AG04449 (cell line): Measurements from ENCODE around the gene NPY2R.

Source experiments
- CTCF ChIA-PET: fragments of 350-600 bp; formaldehyde crosslinking; extraction: SDS; loops from one replicate; lab custom pipeline; 2021; ENCODE audit warnings: antibody characterized with exemption; lab: Yijun Ruan, JAX
- POLR2A ChIA-PET: fragments of 400-600, 350-600 bp; formaldehyde crosslinking; extraction: SDS; loops from one replicate; lab custom pipeline; 2020; ENCODE audit warnings: antibody characterized with exemption, inconsistent platforms; lab: Yijun Ruan, JAX
- DNase-seq: peaks from one replicate; pipeline ENCODE4 v3.0.0-alpha.2; 2010; ENCODE audit warnings: low read depth, low spot score
- H3K4me3 ChIP-seq: 2 replicates; pipeline ENCODE4 v1.5.1; 2011; ENCODE audit warnings: low read depth, mild to moderate bottlenecking, control low read depth, low read length
- TF ChIP-seq, protein P1 (sequence below): IDR thresholded peaks from one replicate; pipeline ENCODE4 v1.5.1; 2011; ENCODE audit warnings: mild to moderate bottlenecking, moderate library complexity, low read length, control low read depth, inconsistent platforms; ENCODE audit not compliant: insufficient read depth; ENCODE audit errors: missing control alignments

Gene NPY2R, protein sequence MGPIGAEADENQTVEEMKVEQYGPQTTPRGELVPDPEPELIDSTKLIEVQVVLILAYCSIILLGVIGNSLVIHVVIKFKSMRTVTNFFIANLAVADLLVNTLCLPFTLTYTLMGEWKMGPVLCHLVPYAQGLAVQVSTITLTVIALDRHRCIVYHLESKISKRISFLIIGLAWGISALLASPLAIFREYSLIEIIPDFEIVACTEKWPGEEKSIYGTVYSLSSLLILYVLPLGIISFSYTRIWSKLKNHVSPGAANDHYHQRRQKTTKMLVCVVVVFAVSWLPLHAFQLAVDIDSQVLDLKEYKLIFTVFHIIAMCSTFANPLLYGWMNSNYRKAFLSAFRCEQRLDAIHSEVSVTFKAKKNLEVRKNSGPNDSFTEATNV

DNA sequence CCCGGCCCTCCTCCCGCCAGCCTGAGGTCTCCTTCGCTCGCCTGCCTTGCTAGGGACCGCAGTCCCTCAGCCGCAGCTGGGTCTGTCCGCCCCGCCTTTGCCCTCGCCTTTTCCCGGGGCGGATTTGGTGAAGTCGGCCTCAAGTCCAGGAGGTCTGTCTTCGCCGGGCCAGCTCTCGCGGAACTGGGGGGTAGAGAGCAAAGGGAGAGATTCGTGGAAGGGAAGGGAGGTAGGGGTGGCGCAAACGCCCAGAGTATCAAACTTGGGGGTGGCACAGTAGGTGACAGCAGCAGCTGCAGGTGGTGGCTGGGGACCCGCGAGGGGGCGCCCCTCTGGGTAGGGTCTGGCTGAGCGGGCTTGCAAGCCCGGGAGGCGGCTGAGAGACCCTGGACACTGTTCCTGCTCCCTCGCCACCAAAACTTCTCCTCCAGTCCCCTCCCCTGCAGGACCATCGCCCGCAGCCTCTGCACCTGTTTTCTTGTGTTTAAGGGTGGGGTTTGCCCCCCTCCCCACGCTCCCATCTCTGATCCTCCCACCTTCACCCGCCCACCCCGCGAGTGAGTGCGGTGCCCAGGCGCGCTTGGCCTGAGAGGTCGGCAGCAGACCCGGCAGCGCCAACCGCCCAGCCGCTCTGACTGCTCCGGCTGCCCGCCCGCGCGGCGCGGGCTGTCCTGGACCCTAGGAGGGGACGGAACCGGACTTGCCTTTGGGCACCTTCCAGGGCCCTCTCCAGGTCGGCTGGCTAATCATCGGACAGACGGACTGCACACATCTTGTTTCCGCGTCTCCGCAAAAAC is at the start of gene NPY2R:
NPY2R (plus strand) TSS at position 379 of the 797 bp plus-strand sequence. CDS start 5,304 bp downstream, outside the sequence.
- ChIA-PET POLR2A (no interaction called here), CTCF (no interaction called here)
- no peak for DNase-seq
- no peak within 1 kb of the TSS for H3K4me3 ChIP-seq
- TF ChIP-seq, protein P1, sequence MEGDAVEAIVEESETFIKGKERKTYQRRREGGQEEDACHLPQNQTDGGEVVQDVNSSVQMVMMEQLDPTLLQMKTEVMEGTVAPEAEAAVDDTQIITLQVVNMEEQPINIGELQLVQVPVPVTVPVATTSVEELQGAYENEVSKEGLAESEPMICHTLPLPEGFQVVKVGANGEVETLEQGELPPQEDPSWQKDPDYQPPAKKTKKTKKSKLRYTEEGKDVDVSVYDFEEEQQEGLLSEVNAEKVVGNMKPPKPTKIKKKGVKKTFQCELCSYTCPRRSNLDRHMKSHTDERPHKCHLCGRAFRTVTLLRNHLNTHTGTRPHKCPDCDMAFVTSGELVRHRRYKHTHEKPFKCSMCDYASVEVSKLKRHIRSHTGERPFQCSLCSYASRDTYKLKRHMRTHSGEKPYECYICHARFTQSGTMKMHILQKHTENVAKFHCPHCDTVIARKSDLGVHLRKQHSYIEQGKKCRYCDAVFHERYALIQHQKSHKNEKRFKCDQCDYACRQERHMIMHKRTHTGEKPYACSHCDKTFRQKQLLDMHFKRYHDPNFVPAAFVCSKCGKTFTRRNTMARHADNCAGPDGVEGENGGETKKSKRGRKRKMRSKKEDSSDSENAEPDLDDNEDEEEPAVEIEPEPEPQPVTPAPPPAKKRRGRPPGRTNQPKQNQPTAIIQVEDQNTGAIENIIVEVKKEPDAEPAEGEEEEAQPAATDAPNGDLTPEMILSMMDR = no peak

DNA sequence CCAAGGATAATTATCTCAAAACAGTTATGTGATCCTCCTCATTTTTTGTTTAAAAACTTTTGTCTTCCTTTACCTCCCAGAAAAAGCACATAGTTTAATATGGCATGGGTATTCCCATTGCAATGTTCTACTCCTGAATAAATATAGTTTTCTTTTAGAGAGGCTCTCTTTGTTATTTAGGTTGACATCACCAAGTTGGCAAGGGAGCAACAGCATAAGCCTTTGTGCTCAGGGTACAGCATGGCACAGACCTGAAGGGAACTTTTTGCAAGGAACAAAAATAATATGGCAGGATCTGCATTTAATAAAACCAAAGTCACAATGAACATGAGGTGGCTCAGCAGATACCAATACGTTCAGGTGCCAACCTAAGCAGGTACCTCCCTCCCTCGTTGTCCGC is 47.1 kb upstream of the NPY2R start:
- DNase-seq = no peak
- ChIA-PET POLR2A (no interaction called here), CTCF (no interaction called here)
- TF ChIP-seq, protein P1 = no peak
- H3K4me3 ChIP-seq = no peak overlapping the region

DNA sequence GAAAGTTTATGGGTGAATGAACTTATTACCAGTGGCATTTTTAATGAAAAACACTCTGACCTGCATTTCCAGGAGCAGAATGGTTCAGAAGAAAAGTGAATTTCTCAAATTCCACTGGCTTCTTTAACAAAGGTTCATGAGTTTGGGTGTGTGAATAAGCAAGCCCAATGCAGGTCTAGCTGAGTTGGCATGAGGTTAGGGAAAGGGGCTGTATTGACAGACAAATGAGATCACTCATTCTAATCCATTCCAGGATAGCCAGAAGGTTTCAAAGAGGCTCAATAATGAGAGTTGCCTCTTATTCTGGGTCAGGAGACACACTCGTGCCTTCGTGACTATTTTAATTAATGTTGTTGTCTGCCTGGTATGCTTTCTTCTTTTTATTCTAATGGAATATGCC is 43.7 kb upstream of the NPY2R start:
- POLR2A ChIA-PET = no interaction called here
- TF ChIP-seq, protein P1 = no peak
- DNase-seq = no peak
- no peak overlapping the region for H3K4me3 ChIP-seq
- CTCF ChIA-PET = no interaction called here

DNA sequence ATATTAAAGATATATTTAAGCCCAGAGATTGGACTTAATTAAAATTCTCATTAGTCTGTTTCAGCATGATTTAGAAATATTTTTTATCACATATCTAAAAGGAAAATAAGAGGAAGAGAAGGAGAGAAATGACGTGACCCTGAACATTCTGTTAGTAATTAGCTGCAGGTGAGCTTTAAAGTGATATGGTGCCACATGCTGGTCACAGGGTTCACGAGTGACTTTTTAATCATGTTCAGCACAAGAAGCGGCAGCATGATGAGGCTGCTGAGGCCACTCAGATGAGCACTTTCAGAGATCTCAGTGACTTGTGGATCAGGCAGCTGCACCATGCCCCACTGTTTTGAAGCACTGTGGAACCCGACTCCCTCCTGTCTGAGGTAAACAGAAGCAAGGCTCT is 37.9 kb upstream of the NPY2R start:
- POLR2A ChIA-PET = no interaction called here
- TF ChIP-seq, protein P1 = no peak
- H3K4me3 ChIP-seq = no peak overlapping the region
- DNase-seq = no peak
- CTCF ChIA-PET = no interaction called here

DNA sequence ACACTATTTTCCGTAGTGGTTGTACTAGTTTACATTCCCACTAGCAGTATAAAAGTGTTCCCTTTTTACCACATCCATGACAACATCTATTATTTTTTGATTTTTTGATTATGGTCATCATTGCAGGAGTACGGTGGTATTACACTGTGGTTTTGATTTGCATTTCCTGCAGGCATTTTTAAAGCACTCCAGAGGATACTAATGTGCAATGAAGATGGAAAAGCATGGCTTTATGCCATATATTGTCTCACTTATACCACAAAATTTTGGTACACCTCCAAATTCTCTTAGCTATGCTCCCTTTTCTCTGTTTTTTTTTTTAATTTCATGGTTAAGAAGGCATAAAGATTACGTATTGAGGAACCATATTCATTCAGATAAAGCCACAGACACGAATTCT is 35.1 kb upstream of the NPY2R start:
- TF ChIP-seq, protein P1 = no peak
- DNase-seq = no peak
- ChIA-PET POLR2A (no interaction called here), CTCF (no interaction called here)
- H3K4me3 ChIP-seq = no peak overlapping the region

DNA sequence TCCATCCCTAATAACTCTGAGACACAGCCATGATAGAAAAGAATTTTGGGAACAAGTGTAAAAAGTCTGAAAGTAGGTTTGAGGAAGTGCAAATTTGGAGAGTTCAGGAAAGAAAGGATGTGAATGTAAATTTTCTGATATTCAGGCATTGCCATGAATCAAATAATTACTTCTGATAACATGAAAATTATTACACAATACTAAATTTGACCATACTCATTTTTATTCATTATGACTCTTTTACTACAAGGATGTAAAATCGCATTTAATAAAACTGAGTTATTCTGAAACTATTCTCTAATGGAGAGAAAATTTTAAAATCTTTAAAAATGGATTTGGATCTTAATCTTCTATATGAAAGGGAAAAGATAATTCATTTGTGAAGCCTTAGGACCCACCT is 33.8 kb upstream of the NPY2R start:
- H3K4me3 ChIP-seq = no peak overlapping the region
- DNase-seq = no peak
- TF ChIP-seq, protein P1 = no peak
- ChIA-PET POLR2A (no interaction called here), CTCF (no interaction called here)
